Hippocampal formation (tissue), 2 donors: ENCODE results near the gene KCNQ1.
A peak's percentile ranks its signal among the peaks of the same experiment; 100 is the strongest.

ENCODE experiments used
- DNase-seq, 2 donors: peaks; one replicate each; lab custom pipeline; 2025; lab: John Stamatoyannopoulos, UW

The KCNQ1 gene

GRCh38 chr11:2881981-2882375, 437.2 kb downstream of the KCNQ1 start:
- no peak for DNase-seq

GRCh38 chr11:2882396-2883110, 437.7 kb downstream of the KCNQ1 start:
- no peak for DNase-seq

GRCh38 chr11:2883640-2883978, 438.8 kb downstream of the KCNQ1 start:
- no peak for DNase-seq

- peak in 1 of 2 donors; percentile 46 for DNase-seq
Observed at GRCh38 chr11:2883979-2884815, 439.4 kb downstream of the KCNQ1 start.

GRCh38 chr11:2885017-2885677, 440.3 kb downstream of the KCNQ1 start:
- peak; percentile 59 to 65 for DNase-seq

GRCh38 chr11:2885678-2886081, 440.9 kb downstream of the KCNQ1 start, which contains the start of gene CDKN1C:
Gene CDKN1C (minus strand): TSS chr11:2885775. CDS start chr11:2885456, 319 bp downstream.
- peak; percentile 84 to 87 for DNase-seq

- peak in 1 of 2 donors; percentile 64 for DNase-seq
Observed at GRCh38 chr11:2886191-2886894, 441.5 kb downstream of the KCNQ1 start.

GRCh38 chr11:2886936-2887335, 442.1 kb downstream of the KCNQ1 start:
- no peak for DNase-seq

GRCh38 chr11:2887515-2888195, 442.8 kb downstream of the KCNQ1 start:
- DNase-seq: no peak

GRCh38 chr11:2888266-2888968, 443.6 kb downstream of the KCNQ1 start:
- peak; percentile 56 to 85 for DNase-seq

- DNase-seq: no peak
Observed at GRCh38 chr11:2889362-2890273, 444.8 kb downstream of the KCNQ1 start.

- DNase-seq: no peak
Observed at GRCh38 chr11:2890466-2891294, 445.9 kb downstream of the KCNQ1 start.

GRCh38 chr11:2891326-2892214, 446.8 kb downstream of the KCNQ1 start:
- DNase-seq: no peak

GRCh38 chr11:2892215-2892966, 447.6 kb downstream of the KCNQ1 start:
- DNase-seq: no peak

- DNase-seq: no peak
Observed at GRCh38 chr11:2892967-2893528, 448.2 kb downstream of the KCNQ1 start.

- no peak for DNase-seq
Observed at GRCh38 chr11:2893935-2894334, 449.1 kb downstream of the KCNQ1 start.

- DNase-seq: no peak
Observed at GRCh38 chr11:2896047-2896446, 451.2 kb downstream of the KCNQ1 start.
